K562 treated with DMSO at 1 percent for 12 hours (cell line): ENCODE results near the gene HLA-E. TPM values are rescaled to one million over a fixed set of nuclear protein-coding genes. Genes with fewer than 3 reads are reported as not detected.

Experiments
- total RNA-seq: library from RNA; unstranded; fragments of 300-600 nt; gene quantifications from 2 replicates; pipeline ENCODE4 v1.2.3, GENCODE V29; 2022; ENCODE audit not compliant: insufficient read depth

Gene HLA-E
- total RNA-seq = 101 and 133 TPM in 2 replicates

GRCh38 chr6:30489081-30490025 is at the start of gene HLA-E:
Gene HLA-E (plus strand): TSS chr6:30489509. CDS start chr6:30489532, 23 bp downstream.

Other genes with a start within 250 kb of the HLA-E start
- gene TRIM39, start 162.6 kb upstream of the HLA-E start, total RNA-seq = 6.4 and 16.2 TPM in 2 replicates
- gene RPP21, start 144.4 kb upstream of the HLA-E start, total RNA-seq = 237 and 358 TPM in 2 replicates
- 59.1 and 61.6 TPM in 2 replicates for gene GNL1, start 67.0 kb downstream of the HLA-E start, total RNA-seq
- gene PRR3, start 67.8 kb downstream of the HLA-E start, total RNA-seq = 10.6 and 17.7 TPM in 2 replicates
- 65.0 and 94.3 TPM in 2 replicates for gene ABCF1, start 81.9 kb downstream of the HLA-E start, total RNA-seq
- 9.8 and 27.8 TPM in 2 replicates for gene PPP1R10, start 127.7 kb downstream of the HLA-E start, total RNA-seq
- gene MRPS18B, start 128.3 kb downstream of the HLA-E start, total RNA-seq = 93.5 and 96.4 TPM in 2 replicates
- 2.0 and 4.3 TPM in 2 replicates for gene ATAT1, start 137.4 kb downstream of the HLA-E start, total RNA-seq
- 34.0 and 38.3 TPM in 2 replicates for gene C6orf136, start 157.6 kb downstream of the HLA-E start, total RNA-seq
- 39.0 and 61.2 TPM in 2 replicates for gene DHX16, start 183.5 kb downstream of the HLA-E start, total RNA-seq
- gene PPP1R18, start 197.1 kb downstream of the HLA-E start, total RNA-seq = 94.1 and 132 TPM in 2 replicates
- gene NRM, start 201.5 kb downstream of the HLA-E start, total RNA-seq = 26.0 and 32.4 TPM in 2 replicates
- gene MDC1, start 227.8 kb downstream of the HLA-E start, total RNA-seq = 37.9 and 97.2 TPM in 2 replicates
- 976 and 1,602 TPM in 2 replicates for gene TUBB, start 230.8 kb downstream of the HLA-E start, total RNA-seq